ENCODE data around the gene PDE1A. TPM values are rescaled to one million over a fixed set of nuclear protein-coding genes. Genes with fewer than 3 reads are reported as not detected.

PDE1A gene
- total RNA-seq, 6 experiments from 2014 or later = 0.58 to 2.2 (median 1.4) TPM

DNA sequence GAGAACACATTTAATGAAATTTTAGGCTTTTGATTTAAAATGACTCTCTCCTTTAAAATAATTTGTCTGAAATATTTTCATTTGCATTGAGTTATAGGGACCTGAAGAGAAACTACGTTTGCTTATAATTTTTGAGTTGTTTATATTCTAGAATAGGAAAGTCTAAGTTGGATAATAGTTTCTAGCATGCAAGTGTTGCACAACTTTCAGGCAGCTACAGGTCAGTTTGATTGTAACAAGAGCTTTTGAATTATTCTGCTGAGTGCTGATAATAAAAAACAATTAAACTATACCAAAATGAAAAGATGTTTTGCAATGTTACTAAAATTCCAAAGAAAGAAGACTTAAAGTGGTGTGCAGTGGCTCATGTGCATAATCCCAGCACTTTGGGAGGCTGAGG is 71.0 kb downstream of the PDE1A start:
- Histone ChIP-seq H3K36me3 (no peaks in the 10 kb centered on the region), H3K27me3 (no peaks in the 10 kb centered on the region), H3K9me3 (no peaks in the 10 kb centered on the region), H3K27ac (no peak overlapping the region), H3K4me1 (no peaks in the 10 kb centered on the region), H3K4me3 (no peak overlapping the region)
- no peak for TF ChIP-seq POLR2A (IDR thresholded peaks at IDR 0.05)
- no peak for TF ChIP-seq CTCF (IDR thresholded peaks at IDR 0.05)
- ATAC-seq (no peak), DNase-seq (no peak)
- WGBS (ENCODE audit: insufficient coverage, low coverage, low lambda C conversion rate, missing lambda C conversion rate) = 29% methylated on average over 1 of the region's 1 CpG
- intact Hi-C loops (cut with DNase I) = no loop called here

DNA sequence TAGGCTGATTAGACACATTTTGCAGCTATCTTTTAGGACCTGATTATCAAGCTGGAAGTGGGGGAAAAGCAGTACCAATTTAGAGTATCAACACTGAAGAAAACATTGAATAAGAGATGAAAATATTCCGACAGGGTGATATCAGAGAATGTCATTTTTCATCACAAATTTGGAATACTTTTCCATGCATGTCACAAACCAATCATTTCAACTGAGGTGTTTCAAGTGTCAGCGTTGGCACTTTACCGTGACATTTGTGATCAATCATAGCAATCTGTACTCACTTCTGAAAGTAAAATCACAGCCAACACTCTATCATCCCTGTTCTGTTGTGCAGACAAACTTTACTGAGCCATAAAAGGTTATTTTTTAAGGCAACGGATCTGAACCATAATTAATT is 75.4 kb downstream of the PDE1A start:
- no peak for DNase-seq
- Histone ChIP-seq H3K4me1 (no peaks in the 10 kb centered on the region), H3K36me3 (no peaks in the 10 kb centered on the region), H3K27ac (no peak overlapping the region), H3K4me3 (no peak overlapping the region), H3K27me3 (no peaks in the 10 kb centered on the region), H3K9me3 (no peaks in the 10 kb centered on the region)
- intact Hi-C loops (cut with DNase I) = no loop called here
- no peak for ATAC-seq
- WGBS (ENCODE audit: insufficient coverage, low coverage, low lambda C conversion rate, missing lambda C conversion rate) = 54% methylated on average over 4 of the region's 4 CpGs
- TF ChIP-seq POLR2A (IDR thresholded peaks at IDR 0.05) = no peak
- no peak for TF ChIP-seq CTCF (IDR thresholded peaks at IDR 0.05)

DNA sequence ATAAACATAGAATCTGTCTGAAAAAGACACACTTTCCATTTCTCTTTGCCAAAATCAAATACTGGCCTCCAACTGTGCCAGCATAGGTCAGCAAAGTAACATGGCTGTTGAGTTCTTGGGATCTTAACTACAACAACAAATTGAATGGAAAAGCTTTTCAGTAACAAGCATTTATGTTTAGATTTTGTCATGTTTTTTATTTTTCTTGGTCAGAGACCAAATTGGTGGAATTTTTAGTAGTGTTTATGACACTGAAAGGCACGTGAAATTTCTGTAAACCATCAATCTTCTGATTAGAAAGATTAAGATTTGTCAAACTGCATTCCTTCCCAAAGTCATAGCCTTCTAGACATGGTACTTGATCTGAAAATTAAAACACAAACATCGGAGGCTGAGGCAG is 77.6 kb downstream of the PDE1A start:
- Histone ChIP-seq H3K36me3 (no peaks in the 10 kb centered on the region), H3K4me1 (no peaks in the 10 kb centered on the region), H3K9me3 (no peaks in the 10 kb centered on the region), H3K27me3 (no peaks in the 10 kb centered on the region), H3K27ac (no peak overlapping the region), H3K4me3 (no peak overlapping the region)
- intact Hi-C loops (cut with DNase I) = no loop called here
- DNase-seq = no peak
- no peak for TF ChIP-seq POLR2A (IDR thresholded peaks at IDR 0.05)
- no peak for TF ChIP-seq CTCF (IDR thresholded peaks at IDR 0.05)
- no peak for ATAC-seq
- WGBS (ENCODE audit: insufficient coverage, low coverage, low lambda C conversion rate, missing lambda C conversion rate) = 51% methylated on average over 2 of the region's 2 CpGs

GRCh38 chr2:182345384-182345783 is 81.5 kb downstream of the PDE1A start:
- Histone ChIP-seq H3K4me3 (no peak overlapping the region), H3K27me3 (no peaks in the 10 kb centered on the region), H3K4me1 (no peaks in the 10 kb centered on the region), H3K36me3 (no peaks in the 10 kb centered on the region), H3K27ac (no peak overlapping the region), H3K9me3 (no peaks in the 10 kb centered on the region)
- TF ChIP-seq POLR2A (IDR thresholded peaks at IDR 0.05) (no peak), CTCF (IDR thresholded peaks at IDR 0.05) (no peak)
- DNase-seq (no peak), ATAC-seq (no peak)
- 39% methylated on average over 3 of the region's 3 CpGs for WGBS (ENCODE audit: insufficient coverage, low coverage, low lambda C conversion rate, missing lambda C conversion rate)
- intact Hi-C loops (cut with DNase I) = no loop called here

Measured in right lobe of liver (tissue), 6 donors.